BLaER1 (cell line): ENCODE results near the gene MKRN2OS.

ENCODE experiments used
- H3K27ac ChIP-seq: shearing (Covaris generic); formaldehyde crosslinking; 2 replicates; pipeline ENCODE4 v1.8.1; 2022
- H3K27me3 ChIP-seq: shearing (Covaris generic); formaldehyde crosslinking; 2 replicates; pipeline ENCODE4 v1.8.1; 2022
- H3K36me3 ChIP-seq: shearing (Covaris generic); formaldehyde crosslinking; 2 replicates; pipeline ENCODE4 v1.8.1; 2022
- H3K4me1 ChIP-seq: shearing (Covaris generic); formaldehyde crosslinking; 2 replicates; pipeline ENCODE4 v1.8.1; 2022
- H3K4me2 ChIP-seq: shearing (Covaris generic); formaldehyde crosslinking; 2 replicates; pipeline ENCODE4 v1.8.1; 2022
- H3K4me3 ChIP-seq: shearing (Covaris generic); formaldehyde crosslinking; 2 replicates; pipeline ENCODE4 v1.8.1; 2022
- H3K9ac ChIP-seq: shearing (Covaris generic); formaldehyde crosslinking; 2 replicates; pipeline ENCODE4 v1.8.1; 2022
- H3K9me3 ChIP-seq: shearing (Covaris generic); formaldehyde crosslinking; 2 replicates; pipeline ENCODE4 v1.8.1; 2022
- H4K20me1 ChIP-seq: shearing (Covaris generic); formaldehyde crosslinking; 2 replicates; pipeline ENCODE4 v1.8.1; 2022
- Cebpa-rat ChIP-seq: shearing (Covaris generic); IDR thresholded peaks from 2 replicates; pipeline ENCODE4 v1.8.1; 2022

MKRN2OS gene

DNA sequence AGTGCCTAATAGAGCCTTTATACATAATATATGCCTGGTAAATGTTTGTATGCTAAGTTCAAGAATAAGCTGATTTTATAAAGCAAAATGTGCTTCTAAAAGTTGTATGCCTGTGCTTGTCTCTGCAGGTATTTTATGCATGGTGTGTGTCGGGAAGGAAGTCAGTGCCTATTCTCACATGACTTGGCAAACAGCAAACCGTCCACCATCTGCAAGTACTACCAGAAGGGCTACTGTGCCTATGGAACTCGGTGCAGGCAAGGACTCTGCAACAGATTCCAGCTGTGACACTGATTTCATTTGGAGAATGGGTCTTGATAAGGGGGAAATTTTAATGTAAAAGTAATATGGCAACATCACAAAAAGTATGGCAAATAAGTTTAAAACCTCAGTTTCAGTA, 23.4 kb upstream of the MKRN2OS start:
- peaks cover 72% of the 10 kb centered on the region for H3K36me3 ChIP-seq
- TF ChIP-seq Cebpa-rat: no peak
- peaks cover 28% of the 10 kb centered on the region for H3K9me3 ChIP-seq
- H3K4me2 ChIP-seq: no peak overlapping the region
- no peak overlapping the region for H3K9ac ChIP-seq
- H3K4me3 ChIP-seq: no peak overlapping the region
- H3K4me1 ChIP-seq: no peaks in the 10 kb centered on the region
- H3K27ac ChIP-seq: no peak overlapping the region
- peaks cover 46% of the 10 kb centered on the region for H4K20me1 ChIP-seq
- H3K27me3 ChIP-seq: no peaks in the 10 kb centered on the region

DNA sequence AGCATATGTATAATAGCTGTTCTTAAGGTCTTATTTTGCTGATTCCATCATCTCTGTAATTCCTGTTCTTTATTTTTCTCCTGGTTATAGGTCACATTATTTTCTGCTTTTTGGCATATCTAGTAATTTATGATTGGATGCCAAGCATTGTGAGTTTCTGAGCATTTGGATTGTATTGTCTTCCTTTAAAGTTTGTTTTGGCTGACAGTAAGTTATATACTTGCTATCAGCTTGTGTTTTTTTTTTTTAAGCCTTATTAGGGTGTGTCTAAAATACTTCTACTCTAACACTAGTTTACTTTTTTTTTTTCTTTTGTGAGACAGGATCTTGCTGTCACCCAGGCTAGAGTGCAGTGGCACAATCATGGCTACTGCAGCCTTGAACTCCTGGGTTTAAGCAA, 21.7 kb upstream of the MKRN2OS start:
- Histone ChIP-seq H4K20me1 (peaks cover 61% of the 10 kb centered on the region), H3K4me1 (no peaks in the 10 kb centered on the region), H3K27ac (no peak overlapping the region), H3K9me3 (peaks cover 28% of the 10 kb centered on the region), H3K4me3 (no peak overlapping the region), H3K36me3 (peaks cover 54% of the 10 kb centered on the region), H3K4me2 (no peak overlapping the region), H3K9ac (no peak overlapping the region), H3K27me3 (no peaks in the 10 kb centered on the region)
- TF ChIP-seq Cebpa-rat: no peak

DNA sequence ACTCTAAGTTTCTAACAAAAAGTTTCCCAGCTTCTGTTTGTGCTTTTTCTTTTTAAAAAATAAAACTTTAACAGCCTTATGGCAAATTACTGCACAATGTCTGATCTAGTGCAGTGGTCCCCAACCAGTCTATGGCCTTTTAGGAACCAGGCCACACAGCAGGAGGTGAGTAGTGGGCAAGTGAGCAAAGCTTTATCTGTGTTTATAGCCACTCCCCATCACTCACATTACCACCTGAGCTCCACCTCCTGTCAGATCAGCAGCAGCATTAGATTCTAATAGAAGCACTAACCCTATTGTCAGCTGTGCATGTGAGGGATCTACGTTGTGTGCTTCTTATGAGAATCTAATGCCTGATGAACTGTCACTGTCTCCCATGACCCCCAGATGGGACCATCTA, 17.2 kb upstream of the MKRN2OS start:
- Histone ChIP-seq H3K4me2 (no peak overlapping the region), H3K4me1 (peaks cover 39% of the 10 kb centered on the region), H3K9ac (no peak overlapping the region), H4K20me1 (peaks cover 76% of the 10 kb centered on the region), H3K27me3 (no peaks in the 10 kb centered on the region), H3K9me3 (peaks cover 28% of the 10 kb centered on the region), H3K4me3 (no peak overlapping the region), H3K36me3 (peaks cover 17% of the 10 kb centered on the region), H3K27ac (no peak overlapping the region)
- TF ChIP-seq Cebpa-rat: no peak

DNA sequence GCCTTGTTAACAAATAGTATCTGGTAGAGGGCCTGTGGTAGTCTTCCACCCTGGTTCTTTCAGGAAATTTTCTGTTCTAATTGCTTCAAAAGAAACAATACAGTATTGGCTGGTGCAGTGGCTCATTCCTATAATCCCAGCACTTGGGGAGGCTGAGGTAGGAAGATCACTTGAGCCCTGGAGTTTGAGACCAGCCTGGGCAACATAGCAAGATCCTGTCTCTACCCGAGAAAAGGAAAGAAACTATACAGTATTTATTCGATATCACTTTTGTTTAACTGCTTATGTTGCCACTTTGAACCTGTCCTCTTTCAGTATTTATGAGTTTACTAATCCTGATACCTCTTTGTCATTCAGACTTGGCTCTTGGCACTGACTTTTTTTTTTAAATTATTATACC, 16.1 kb upstream of the MKRN2OS start:
- H3K27me3 ChIP-seq: no peaks in the 10 kb centered on the region
- peaks cover 7% of the 10 kb centered on the region for H3K36me3 ChIP-seq
- H3K9ac ChIP-seq: no peak overlapping the region
- H3K4me2 ChIP-seq: no peak overlapping the region
- peaks cover 40% of the 10 kb centered on the region for H3K4me1 ChIP-seq
- H3K9me3 ChIP-seq: peaks cover 19% of the 10 kb centered on the region
- no peak overlapping the region for H3K4me3 ChIP-seq
- no peak overlapping the region for H3K27ac ChIP-seq
- no peak for TF ChIP-seq Cebpa-rat
- H4K20me1 ChIP-seq: peaks cover 71% of the 10 kb centered on the region

DNA sequence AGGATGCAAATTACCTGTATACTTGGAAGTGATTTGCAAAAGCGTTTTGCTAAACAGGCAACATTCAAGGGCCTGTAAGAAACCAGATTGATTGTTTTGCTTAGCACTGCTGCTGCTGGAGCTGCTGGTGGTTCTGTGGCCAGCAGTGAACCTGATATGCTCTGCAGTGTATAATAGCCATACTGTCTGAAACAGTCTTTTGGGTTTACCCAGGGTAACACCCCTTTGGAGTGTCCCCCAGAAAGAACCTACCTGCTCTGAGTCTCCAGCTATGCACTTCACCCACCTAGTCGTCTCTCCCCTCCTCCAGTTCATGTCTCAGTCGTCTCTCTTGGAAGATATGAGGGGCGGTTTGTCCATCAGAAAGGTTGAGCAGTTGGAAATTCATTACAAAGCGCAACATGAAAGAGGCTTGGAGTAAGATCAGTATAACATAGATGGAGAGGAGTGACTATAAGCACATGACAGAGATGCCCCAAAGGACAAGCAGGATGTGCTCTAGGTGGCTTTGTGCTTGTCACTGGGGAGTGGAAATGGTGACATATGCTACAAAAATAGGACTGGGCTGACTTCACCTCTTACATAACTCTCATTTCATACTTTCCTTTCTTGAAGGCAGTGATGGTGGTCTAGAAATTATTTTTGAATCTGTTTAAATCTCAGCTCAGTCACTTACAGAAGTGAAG, 15.3 kb upstream of the MKRN2OS start:
- TF ChIP-seq Cebpa-rat: no peak
- no peak overlapping the region for H3K4me3 ChIP-seq
- peaks cover 47% of the 10 kb centered on the region for H3K4me1 ChIP-seq
- H3K9ac ChIP-seq: no peak overlapping the region
- peaks cover 71% of the 10 kb centered on the region for H4K20me1 ChIP-seq
- H3K27ac ChIP-seq: no peak overlapping the region
- H3K36me3 ChIP-seq: no peaks in the 10 kb centered on the region
- H3K4me2 ChIP-seq: peak overlapping the region; percentile 52
- H3K27me3 ChIP-seq: no peaks in the 10 kb centered on the region
- peaks cover 11% of the 10 kb centered on the region for H3K9me3 ChIP-seq

DNA sequence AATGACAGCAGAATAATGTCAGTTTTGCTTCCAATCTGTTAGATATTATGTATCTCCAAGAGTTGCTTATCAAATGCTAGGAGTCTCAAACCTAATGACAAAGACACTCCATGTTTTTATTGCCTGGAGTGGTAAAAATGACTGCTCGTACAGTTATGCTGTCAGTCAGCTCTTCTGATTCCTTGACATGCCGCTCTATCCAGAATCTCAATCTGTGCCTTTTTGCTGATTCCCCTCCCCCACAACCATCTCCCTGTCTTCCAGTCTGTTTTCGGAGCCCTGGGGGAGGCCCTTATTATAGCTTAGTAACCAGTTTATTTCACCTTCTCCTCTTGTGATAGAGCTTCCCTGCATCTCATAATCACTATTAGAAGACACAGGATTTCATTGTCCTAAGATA, 14.2 kb upstream of the MKRN2OS start:
- peaks cover 66% of the 10 kb centered on the region for H4K20me1 ChIP-seq
- H3K4me3 ChIP-seq: no peak overlapping the region
- no peak for TF ChIP-seq Cebpa-rat
- 0 out of 2 replicates have a peak overlapping the region, but pooled peaks have one; percentile 7 for H3K9ac ChIP-seq
- H3K9me3 ChIP-seq: no peaks in the 10 kb centered on the region; the same call in 1 of the 2 replicates
- H3K36me3 ChIP-seq: no peaks in the 10 kb centered on the region
- peaks cover 51% of the 10 kb centered on the region for H3K4me1 ChIP-seq
- H3K27ac ChIP-seq: no peak overlapping the region
- peaks cover 1% of the 10 kb centered on the region; the same call in 1 of the 2 replicates for H3K27me3 ChIP-seq
- H3K4me2 ChIP-seq: peak overlapping the region; percentile 52; the same call in 1 of the 2 replicates

DNA sequence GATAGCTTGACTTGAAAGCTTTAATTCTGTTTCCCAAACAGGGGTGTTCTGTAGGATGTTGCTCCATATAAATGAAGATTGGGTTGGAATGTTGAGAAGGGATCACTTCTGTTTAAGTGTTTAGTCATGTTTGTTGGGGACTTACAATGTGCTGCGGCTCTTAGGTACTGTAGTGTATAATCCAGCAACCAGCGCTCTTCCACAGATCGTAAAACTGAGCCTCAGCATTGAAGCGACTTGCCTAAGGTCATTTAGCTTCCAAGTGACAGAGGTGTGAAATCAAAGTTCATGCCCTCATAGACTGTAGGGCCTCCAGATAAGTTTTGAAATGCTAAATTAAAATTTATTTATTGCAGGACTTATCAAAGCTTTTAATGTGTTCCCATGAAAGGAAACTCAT, 13.4 kb upstream of the MKRN2OS start:
- Histone ChIP-seq H4K20me1 (peaks cover 64% of the 10 kb centered on the region), H3K27ac (no peak overlapping the region), H3K4me1 (peaks cover 51% of the 10 kb centered on the region), H3K9ac (no peak overlapping the region), H3K36me3 (no peaks in the 10 kb centered on the region), H3K4me2 (peak overlapping the region; percentile 94), H3K9me3 (no peaks in the 10 kb centered on the region), H3K27me3 (peaks cover 8% of the 10 kb centered on the region; the same call in 1 of the 2 replicates), H3K4me3 (no peak overlapping the region)
- TF ChIP-seq Cebpa-rat: no peak

DNA sequence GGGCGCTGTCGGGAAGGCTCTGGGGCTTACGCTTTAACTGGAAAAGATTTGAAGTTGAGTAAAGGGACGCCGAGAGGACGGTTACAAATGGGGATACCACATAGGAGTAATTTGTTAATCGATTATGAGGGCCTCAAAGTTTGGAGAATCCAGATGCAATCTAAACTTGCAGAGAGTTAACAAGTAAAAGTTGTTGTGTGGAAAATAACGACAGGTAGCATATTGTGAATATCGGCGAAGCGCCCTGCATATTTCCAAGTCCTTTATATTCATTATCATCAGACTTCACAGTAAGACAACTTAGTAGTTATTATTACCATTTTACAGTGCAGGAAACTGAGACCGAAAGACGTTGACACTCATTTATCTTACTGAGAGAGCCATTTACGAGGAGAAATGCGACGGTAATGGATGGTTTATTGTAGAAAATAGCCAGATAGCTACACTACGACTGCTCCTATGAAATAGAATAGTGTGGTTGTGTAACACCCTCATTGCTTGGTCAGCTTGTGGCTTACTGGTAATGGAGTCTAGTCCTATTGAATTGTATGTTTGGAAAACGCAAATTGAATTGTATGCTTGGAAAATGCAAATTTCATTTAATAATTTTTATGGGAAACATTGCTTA, 12.3 kb upstream of the MKRN2OS start:
- H3K9ac ChIP-seq: peak overlapping the region; percentile 96
- peak overlapping the region; percentile 93 for H3K27ac ChIP-seq
- H3K27me3 ChIP-seq: peaks cover 10% of the 10 kb centered on the region; the same call in 1 of the 2 replicates
- H3K4me2 ChIP-seq: peak overlapping the region; percentile 94
- no peak for TF ChIP-seq Cebpa-rat
- no peaks in the 10 kb centered on the region for H3K36me3 ChIP-seq
- peaks cover 51% of the 10 kb centered on the region for H3K4me1 ChIP-seq
- H3K4me3 ChIP-seq: peak overlapping the region; percentile 93
- H3K9me3 ChIP-seq: no peaks in the 10 kb centered on the region
- peaks cover 55% of the 10 kb centered on the region for H4K20me1 ChIP-seq

DNA sequence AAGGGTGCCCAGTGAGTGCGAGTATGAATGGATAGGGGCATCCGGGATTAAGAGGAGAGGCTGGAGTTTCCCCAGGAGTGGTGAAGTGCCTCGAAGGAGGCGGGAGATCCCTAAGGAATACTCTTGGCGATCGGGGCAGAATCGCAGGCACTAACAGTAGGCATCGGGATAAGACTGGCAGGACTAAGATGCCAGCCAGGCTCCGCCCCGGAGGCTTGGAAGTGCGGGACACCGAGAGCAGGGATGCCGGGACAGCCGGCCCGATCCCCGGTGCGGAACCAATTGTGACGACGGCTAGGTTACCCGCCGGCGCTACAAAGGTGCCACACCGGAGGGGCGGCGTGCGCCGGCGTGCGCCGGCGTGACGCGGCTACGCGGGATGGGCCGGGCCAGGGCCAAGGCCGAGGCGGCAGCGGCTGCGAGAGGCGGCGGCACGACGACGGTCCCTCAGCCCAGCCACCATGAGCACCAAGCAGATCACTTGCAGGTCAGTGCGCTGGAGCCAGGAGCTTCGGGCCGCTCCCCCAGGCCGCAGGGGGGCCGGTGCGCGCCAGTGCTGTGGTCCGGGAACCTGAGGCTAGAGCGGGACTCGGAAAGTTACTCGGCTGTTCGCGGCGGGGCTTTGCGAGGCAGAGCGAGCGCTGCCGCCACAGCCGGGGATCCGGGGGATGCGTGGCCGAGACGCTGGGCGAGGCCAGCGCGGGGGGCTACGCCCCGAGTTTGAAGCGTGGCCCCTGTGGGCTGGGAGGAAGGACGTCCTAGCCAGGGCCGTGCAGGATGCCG, 11.6 kb upstream of the MKRN2OS start, which contains the start of gene MKRN2:
Gene MKRN2 (plus strand): TSS at position 398 of the 783 bp plus-strand sequence. CDS start 64 bp downstream, at position 462.
- no peak for TF ChIP-seq Cebpa-rat
- Histone ChIP-seq H4K20me1 (peaks cover 48% of the 10 kb centered on the region), H3K4me2 (peak within 1 kb of the TSS; percentile 95), H3K4me1 (peaks cover 51% of the 10 kb centered on the region), H3K27me3 (peaks cover 10% of the 10 kb centered on the region; the same call in 1 of the 2 replicates), H3K36me3 (no peaks in the 10 kb centered on the region), H3K9me3 (no peaks in the 10 kb centered on the region), H3K9ac (peak within 1 kb of the TSS; percentile 96), H3K27ac (peak within 1 kb of the TSS; percentile 93), H3K4me3 (peak within 1 kb of the TSS; percentile 93)

DNA sequence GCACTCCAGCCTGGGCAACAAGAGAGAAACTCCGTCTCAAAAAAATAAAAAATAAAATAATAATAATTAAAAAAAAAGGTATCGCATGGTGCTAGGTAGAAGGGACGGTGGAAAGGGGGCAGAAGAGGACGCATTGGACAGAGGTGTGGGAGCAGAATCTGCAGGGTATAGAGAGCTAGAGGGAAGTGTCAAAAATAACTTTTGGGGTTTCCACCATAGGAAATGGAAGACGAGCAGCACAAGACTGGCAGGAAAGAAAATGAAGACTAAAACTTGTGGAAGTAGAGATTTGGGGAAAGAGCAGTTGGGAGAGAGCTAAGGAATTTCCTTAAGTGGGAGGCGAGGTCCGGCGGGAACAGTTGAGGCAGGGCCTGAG, 11.0 kb upstream of the MKRN2OS start:
- Histone ChIP-seq H3K4me2 (peak overlapping the region; percentile 95), H3K9me3 (no peaks in the 10 kb centered on the region), H3K36me3 (no peaks in the 10 kb centered on the region), H4K20me1 (peaks cover 43% of the 10 kb centered on the region), H3K4me1 (peaks cover 49% of the 10 kb centered on the region), H3K27me3 (peaks cover 10% of the 10 kb centered on the region; the same call in 1 of the 2 replicates), H3K9ac (peak overlapping the region; percentile 96), H3K4me3 (peak overlapping the region; percentile 93), H3K27ac (peak overlapping the region; percentile 93)
- no peak for TF ChIP-seq Cebpa-rat
